Vagina (tissue), 2 donors: ENCODE measurements around the gene GRM7.

Source experiments
- POLR2A ChIP-seq, 2 donors: fragments of 450-650 bp; IDR thresholded peaks; one replicate each; pipeline ENCODE4 v1.6.1; 2017; ENCODE audit warnings: antibody characterized with exemption in 2 of 2, mild to moderate bottlenecking in 2 of 2, moderate library complexity in 2 of 2
- POLR2AphosphoS5 ChIP-seq, 2 donors: sonication (generic); formaldehyde crosslinking; IDR thresholded peaks; one replicate each; pipeline ENCODE4 v1.9.0; 2017; ENCODE audit warnings: antibody characterized with exemption in 2 of 2, mild to moderate bottlenecking in 2 of 2, low read depth in 1 of 2; ENCODE audit not compliant: insufficient read depth in 1 of 2

GRCh38 chr3:7000501-7000900 is 139.6 kb downstream of the GRM7 start:
- no peak for TF ChIP-seq POLR2A (IDR thresholded peaks at IDR 0.05)
- no peak for TF ChIP-seq POLR2AphosphoS5 (IDR thresholded peaks at IDR 0.05; ENCODE audit: insufficient read depth in 1 of 2, low read depth in 1 of 2)
